GM19467 (cell line): ENCODE data around the gene LHX1.

ENCODE experiments used
- ATAC-seq: cut with Tn5 transposase; IDR thresholded peaks from one replicate; pipeline ENCODE4 v1.9.1; 2021; ENCODE audit warnings: mild to moderate bottlenecking, moderate library complexity; ENCODE audit not compliant: unreplicated experiment

LHX1 gene

GRCh38 chr17:36937001-36937958 is at the start of gene LHX1:
Gene LHX1 (plus strand): TSS chr17:36937475. CDS start chr17:36938198, 723 bp downstream.
- ATAC-seq: no peak

- no peak for ATAC-seq
Observed at GRCh38 chr17:36888236-36888951, 48.9 kb upstream of the LHX1 start.

GRCh38 chr17:36889770-36890349 is 47.4 kb upstream of the LHX1 start:
- no peak for ATAC-seq

GRCh38 chr17:36890398-36891168 is 46.7 kb upstream of the LHX1 start:
- no peak for ATAC-seq

GRCh38 chr17:36892112-36892838 is 45.0 kb upstream of the LHX1 start:
- ATAC-seq: no peak

- no peak for ATAC-seq
Observed at GRCh38 chr17:36894177-36894576, 43.1 kb upstream of the LHX1 start.

- ATAC-seq: no peak
Observed at GRCh38 chr17:36894925-36895324, 42.4 kb upstream of the LHX1 start.

GRCh38 chr17:36899250-36900159 is 37.8 kb upstream of the LHX1 start:
- no peak for ATAC-seq

GRCh38 chr17:36900160-36900512 is 37.1 kb upstream of the LHX1 start:
- no peak for ATAC-seq

GRCh38 chr17:36901506-36901905 is 35.8 kb upstream of the LHX1 start:
- no peak for ATAC-seq

- no peak for ATAC-seq
Observed at GRCh38 chr17:36907407-36907806, 29.9 kb upstream of the LHX1 start.

GRCh38 chr17:36910513-36910912 is 26.8 kb upstream of the LHX1 start:
- ATAC-seq: no peak

GRCh38 chr17:36911001-36911400 is 26.3 kb upstream of the LHX1 start:
- ATAC-seq: no peak

- no peak for ATAC-seq
Observed at GRCh38 chr17:36913132-36913531, 24.1 kb upstream of the LHX1 start.

- no peak for ATAC-seq
Observed at GRCh38 chr17:36918211-36918691, 19.0 kb upstream of the LHX1 start.

- ATAC-seq: no peak
Observed at GRCh38 chr17:36919407-36919968, 17.8 kb upstream of the LHX1 start.

GRCh38 chr17:36920032-36921005 is 17.0 kb upstream of the LHX1 start:
- ATAC-seq: no peak
